Spleen (tissue), 11 donors: Measurements from ENCODE around the gene GALNT18. TPM values are rescaled to one million over a fixed set of nuclear protein-coding genes. Genes with fewer than 3 reads are reported as not detected.

Experiments used
- DNase-seq: peaks from one replicate; pipeline ENCODE4 v3.0.0-alpha.2; 2020
- H3K27ac ChIP-seq, 8 donors: fragments of 200-600 bp; sonication (generic) in 7 of 8; 1 replicate in 4 of 8; 2 replicates in 4 of 8; pipeline versions ENCODE4 v1.5.0 to v1.8.0; 2016 to 2021; ENCODE audit warnings: inconsistent platforms in 4 of 8, mild to moderate bottlenecking in 4 of 8, moderate library complexity in 1 of 8
- H3K27me3 ChIP-seq, 7 donors: fragments of 200-600 bp; sonication (generic) in 6 of 7; replicated peaks in 1 of 7; 1 replicate in 4 of 7; 2 replicates in 3 of 7; pipeline versions ENCODE4 v1.5.0 to v1.8.0; 2016 to 2021; ENCODE audit warnings: inconsistent platforms in 3 of 7, mild to moderate bottlenecking in 1 of 7
- H3K36me3 ChIP-seq, 6 donors: fragments of 200-600 bp; sonication (generic) in 5 of 6; 1 replicate in 4 of 6; 2 replicates in 2 of 6; pipeline versions ENCODE4 v1.5.0 to v1.8.0; 2016 to 2021; ENCODE audit warnings: inconsistent platforms in 2 of 6
- H3K4me1 ChIP-seq, 6 donors: fragments of 200-600 bp; sonication (generic) in 5 of 6; 1 replicate in 3 of 6; 2 replicates in 3 of 6; pipeline versions ENCODE4 v1.5.0 to v1.8.0; 2016 to 2021; ENCODE audit warnings: inconsistent platforms in 3 of 6
- H3K4me3 ChIP-seq, 8 donors: fragments of 200-600 bp; sonication (generic) in 7 of 8; 1 replicate in 4 of 8; 2 replicates in 4 of 8; pipeline versions ENCODE4 v1.5.0 to v1.8.0; 2016 to 2021; ENCODE audit warnings: inconsistent platforms in 4 of 8, mild to moderate bottlenecking in 4 of 8, moderate library complexity in 2 of 8
- H3K9me3 ChIP-seq, 8 donors: fragments of 200-600 bp; sonication (generic) in 7 of 8; 1 replicate in 4 of 8; 2 replicates in 4 of 8; pipeline versions ENCODE4 v1.5.0 to v1.8.0; 2016 to 2021; ENCODE audit warnings: inconsistent platforms in 4 of 8
- POLR2A ChIP-seq, 3 donors: fragments of 450-650 bp; IDR thresholded peaks; one replicate each; pipeline ENCODE4 v1.5.1; 2017; ENCODE audit warnings: antibody characterized with exemption in 3 of 3, mild to moderate bottlenecking in 1 of 3
- POLR2AphosphoS5 ChIP-seq, 3 donors: sonication (generic); formaldehyde crosslinking; IDR thresholded peaks; one replicate each; pipeline ENCODE4 v1.5.1; 2017; ENCODE audit warnings: antibody characterized with exemption in 3 of 3
- WGBS, 5 donors: extraction: QIAGEN DNeasy Blood & Tissue Kit in 3 of 5; methylation state at CpG; one replicate each; pipeline versions ENCODE4 v1.1.5 to v1.1.7; 2013 to 2018; 5-methylcytosine and 5-hydroxymethylcytosine counted together
- intact Hi-C: fragments of 100-400 bp; cut with DNase I; formaldehyde crosslinking; loops from one replicate; pipeline ENCODE4 v1.15.0; 2023; ENCODE audit warnings: low total_unique reads
- polyA plus RNA-seq, 3 donors: library from polyadenylated mRNA; stranded (reverse); fragments of 200-250 nt; gene quantifications; one replicate each; pipeline ENCODE4 v1.2.1, GENCODE V29; 2013
- total RNA-seq, 7 donors: library from RNA; depleted of rRNA in 3 of 7; stranded (reverse); fragments of >200 nt in 3 of 7; fragmentation: NEBNext Ultra II Directional in 4 of 7; extraction: Animal tissue kit (Norgen Biotek cat#: 25700) in 4 of 7; gene quantifications; one replicate each; pipeline versions ENCODE4 v1.1.0 to v1.2.1, GENCODE V29; 2016 to 2021
- TF ChIP-seq, protein P1 (sequence below), 11 experiments: fragments of 200-600 bp in 7 of 11; fragments of 450-650 bp in 4 of 11; sonication (generic) in 4 of 11; IDR thresholded peaks in 8 of 11; conservative IDR thresholded peaks in 3 of 11; 1 replicate in 7 of 11; 2 replicates in 4 of 11; pipeline versions ENCODE4 v1.4.0 to v1.8.0; 2016 to 2021; ENCODE audit warnings: antibody characterized with exemption in 11 of 11, inconsistent platforms in 4 of 11, mild to moderate bottlenecking in 1 of 11
- donor health status: healthy with polysubstance abuse.
- donor health status: DM: no; HTN: no; CAD: no; lungs with moderate emphysema.
- donor health status: DM: no; HTN: no; CAD: no.
- donor health status: Bipolar disorder and iron deficiency.
- donor health status: healthy.
- donor health status: DM: no; HTN: no; CAD: no.
- donor health status: DM: yes; HTN: yes; CAD: no.

The GALNT18 gene
- total and polyA plus RNA-seq, 10 donors = 0.87 to 6.9 (median 3.9) TPM

DNA sequence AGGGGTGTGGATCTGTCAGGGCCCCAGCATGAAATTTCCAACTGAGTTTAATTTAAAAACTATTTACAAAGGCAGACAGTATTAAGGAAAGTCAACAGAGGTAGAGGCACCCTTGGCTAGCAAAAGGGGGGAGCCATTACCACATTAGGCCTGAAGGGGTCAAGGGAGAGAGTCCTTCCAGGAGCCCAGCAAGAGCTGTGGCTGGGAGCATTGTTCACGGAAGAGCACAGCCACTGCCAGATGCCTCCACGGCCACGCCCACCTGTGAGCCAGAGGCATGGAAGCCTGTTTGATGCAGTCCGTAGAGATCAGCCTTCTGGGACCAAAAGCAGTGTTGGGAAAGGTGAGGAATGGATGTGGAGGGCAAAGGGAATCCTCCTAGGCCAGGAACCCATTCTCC is 102.6 kb downstream of the GALNT18 start:
- Histone ChIP-seq H3K4me3 (no peak overlapping the region), H3K4me1 (peaks cover 0 to 6% (median 0%) of the 10 kb centered on the region in 6 donors), H3K27me3 (no peaks in the 10 kb centered on the region), H3K27ac (no peak overlapping the region), H3K9me3 (no peaks in the 10 kb centered on the region), H3K36me3 (no peaks in the 10 kb centered on the region)
- TF ChIP-seq, protein P1, sequence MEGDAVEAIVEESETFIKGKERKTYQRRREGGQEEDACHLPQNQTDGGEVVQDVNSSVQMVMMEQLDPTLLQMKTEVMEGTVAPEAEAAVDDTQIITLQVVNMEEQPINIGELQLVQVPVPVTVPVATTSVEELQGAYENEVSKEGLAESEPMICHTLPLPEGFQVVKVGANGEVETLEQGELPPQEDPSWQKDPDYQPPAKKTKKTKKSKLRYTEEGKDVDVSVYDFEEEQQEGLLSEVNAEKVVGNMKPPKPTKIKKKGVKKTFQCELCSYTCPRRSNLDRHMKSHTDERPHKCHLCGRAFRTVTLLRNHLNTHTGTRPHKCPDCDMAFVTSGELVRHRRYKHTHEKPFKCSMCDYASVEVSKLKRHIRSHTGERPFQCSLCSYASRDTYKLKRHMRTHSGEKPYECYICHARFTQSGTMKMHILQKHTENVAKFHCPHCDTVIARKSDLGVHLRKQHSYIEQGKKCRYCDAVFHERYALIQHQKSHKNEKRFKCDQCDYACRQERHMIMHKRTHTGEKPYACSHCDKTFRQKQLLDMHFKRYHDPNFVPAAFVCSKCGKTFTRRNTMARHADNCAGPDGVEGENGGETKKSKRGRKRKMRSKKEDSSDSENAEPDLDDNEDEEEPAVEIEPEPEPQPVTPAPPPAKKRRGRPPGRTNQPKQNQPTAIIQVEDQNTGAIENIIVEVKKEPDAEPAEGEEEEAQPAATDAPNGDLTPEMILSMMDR (IDR thresholded peaks at IDR 0.05 in 8 of 11, conservative IDR thresholded peaks at IDR 0.05 in 3 of 11) = no peak
- TF ChIP-seq POLR2A (IDR thresholded peaks at IDR 0.05) (no peak), POLR2AphosphoS5 (IDR thresholded peaks at IDR 0.05) (no peak)
- intact Hi-C loops = no loop called here
- DNase-seq = no peak
- WGBS, 5 donors = 75 to 97% (median 88%) methylated on average over 3 to 4 of the region's 4 CpGs

DNA sequence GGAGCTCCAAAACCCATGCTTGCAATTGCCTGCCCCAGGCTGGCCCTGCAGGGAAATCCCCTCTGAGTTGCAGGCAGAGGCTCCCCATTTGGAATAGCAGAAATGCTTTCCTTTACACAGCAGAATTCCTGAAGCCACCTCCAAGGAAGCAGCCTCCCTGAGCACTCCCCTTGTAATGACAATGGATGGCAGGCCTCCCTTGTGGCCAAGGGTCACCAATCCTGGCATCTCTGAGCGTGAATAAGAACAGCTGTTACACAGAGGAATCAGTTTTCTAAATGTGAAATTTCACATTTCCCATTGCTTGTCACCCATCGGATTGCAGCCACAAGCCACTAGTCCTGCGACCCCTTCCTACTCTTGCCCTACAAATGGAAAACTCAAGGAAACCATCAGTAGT is 107.6 kb downstream of the GALNT18 start:
- H3K4me1 ChIP-seq = no peaks in the 10 kb centered on the region
- no peak for DNase-seq
- no peaks in the 10 kb centered on the region for H3K27me3 ChIP-seq
- H3K4me3 ChIP-seq = no peak overlapping the region
- TF ChIP-seq POLR2A (IDR thresholded peaks at IDR 0.05) (no peak), POLR2AphosphoS5 (IDR thresholded peaks at IDR 0.05) (no peak)
- TF ChIP-seq, protein P1 (IDR thresholded peaks at IDR 0.05 in 8 of 11, conservative IDR thresholded peaks at IDR 0.05 in 3 of 11) = no peak
- 81 to 87% (median 85%) methylated on average over 3 of the region's 3 CpGs for WGBS, 5 donors
- H3K9me3 ChIP-seq = no peaks in the 10 kb centered on the region
- intact Hi-C loops = no loop called here
- no peak overlapping the region for H3K27ac ChIP-seq
- no peaks in the 10 kb centered on the region for H3K36me3 ChIP-seq

DNA sequence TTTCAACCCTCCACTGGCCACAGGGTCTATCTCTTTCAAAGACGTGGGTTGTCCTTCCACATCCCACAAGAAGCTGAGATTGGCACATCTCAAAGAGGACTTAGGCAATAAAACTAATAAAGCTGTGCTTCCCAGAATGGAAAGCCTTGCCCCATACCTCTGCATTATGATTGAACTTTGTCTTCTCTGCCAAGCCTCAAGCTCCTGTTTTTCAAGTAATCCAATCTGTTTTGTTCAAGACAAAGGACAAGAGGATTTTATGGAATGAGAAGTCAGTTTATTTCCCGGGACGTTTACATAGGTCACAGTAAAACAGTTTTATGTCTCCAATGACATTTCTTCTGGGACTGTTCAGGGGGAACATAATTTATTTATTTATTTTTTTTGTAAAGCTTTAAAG is 108.4 kb downstream of the GALNT18 start:
- Histone ChIP-seq H3K36me3 (no peaks in the 10 kb centered on the region), H3K9me3 (no peaks in the 10 kb centered on the region), H3K4me3 (no peak overlapping the region), H3K27me3 (no peaks in the 10 kb centered on the region), H3K27ac (no peak overlapping the region), H3K4me1 (no peaks in the 10 kb centered on the region)
- WGBS, 5 donors = 36 to 83% (median 68%) methylated on average over 3 of the region's 3 CpGs
- no peak for DNase-seq
- intact Hi-C loops = no loop called here
- TF ChIP-seq, protein P1 (IDR thresholded peaks at IDR 0.05 in 8 of 11, conservative IDR thresholded peaks at IDR 0.05 in 3 of 11) = no peak
- TF ChIP-seq POLR2A (IDR thresholded peaks at IDR 0.05) (no peak), POLR2AphosphoS5 (IDR thresholded peaks at IDR 0.05) (no peak)

DNA sequence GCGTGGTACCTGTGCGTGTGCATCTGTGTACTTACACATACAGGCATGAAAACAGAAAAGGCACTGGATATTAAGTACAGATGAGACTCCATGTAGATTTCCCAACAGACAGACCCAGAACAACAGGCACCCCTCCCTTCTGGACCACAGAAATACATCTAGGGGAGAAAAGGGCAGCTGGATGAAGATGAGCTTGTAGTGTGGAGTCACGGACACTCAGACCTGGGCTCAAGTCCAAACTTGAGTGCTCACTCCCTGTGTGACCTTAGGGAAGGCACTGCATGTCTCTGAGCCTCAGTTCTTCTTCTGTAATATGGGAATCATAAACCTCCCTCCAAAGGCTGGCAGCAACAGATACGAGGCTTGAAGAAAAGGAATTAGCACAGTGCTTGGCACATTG is 108.9 kb downstream of the GALNT18 start:
- Histone ChIP-seq H3K4me1 (no peaks in the 10 kb centered on the region), H3K27ac (no peak overlapping the region), H3K9me3 (no peaks in the 10 kb centered on the region), H3K36me3 (no peaks in the 10 kb centered on the region), H3K4me3 (no peak overlapping the region), H3K27me3 (no peaks in the 10 kb centered on the region)
- no peak for DNase-seq
- intact Hi-C loops = no loop called here
- 80 to 92% (median 84%) methylated on average over 4 of the region's 4 CpGs for WGBS, 5 donors
- TF ChIP-seq, protein P1 (IDR thresholded peaks at IDR 0.05 in 8 of 11, conservative IDR thresholded peaks at IDR 0.05 in 3 of 11) = no peak
- no peak for TF ChIP-seq POLR2AphosphoS5 (IDR thresholded peaks at IDR 0.05)
- no peak for TF ChIP-seq POLR2A (IDR thresholded peaks at IDR 0.05)
